HepG2 (cell line): ENCODE results near the gene CD151.

Source experiments
- FOSL1 ChIP-seq: sonication (generic); formaldehyde crosslinking; IDR thresholded peaks from 2 replicates; pipeline ENCODE4 v1.9.0; 2021; ENCODE audit warnings: missing genetic modification reagents, borderline replicate concordance
- HMGXB4 ChIP-seq, 2 experiments: sonication (generic) in 1 of 2; formaldehyde crosslinking in 1 of 2; IDR thresholded peaks; 2 replicates each; pipeline versions ENCODE4 v1.4.0 to v1.6.1; 2018 to 2020; ENCODE audit warnings: missing genetic modification reagents in 2 of 2, borderline replicate concordance in 1 of 2, low read depth in 1 of 2, mild to moderate bottlenecking in 1 of 2, missing biosample characterization in 1 of 2
- POLR2A ChIP-seq, 2 experiments: IDR thresholded peaks; 2 replicates each; pipeline ENCODE4 v1.6.1; 2011; ENCODE audit warnings: low read depth in 2 of 2, low read length in 2 of 2, mild to moderate bottlenecking in 1 of 2, moderate library complexity in 1 of 2; ENCODE audit not compliant: insufficient read depth in 1 of 2
- POLR2AphosphoS2 ChIP-seq: IDR thresholded peaks from 2 replicates; pipeline ENCODE4 v1.6.1; 2011; ENCODE audit warnings: low read depth, low read length, improper control_type of control experiment
- ZBTB38 ChIP-seq: sonication (generic); formaldehyde crosslinking; IDR thresholded peaks from 2 replicates; pipeline ENCODE4 v1.5.1; 2020; ENCODE audit warnings: mild to moderate bottlenecking, missing genetic modification reagents
- ZBTB7A ChIP-seq: sonication (generic); formaldehyde crosslinking; IDR thresholded peaks from 2 replicates; pipeline ENCODE4 v1.8.0; 2022; ENCODE audit warnings: mild to moderate bottlenecking, missing genetic modification reagents
- ZNF670 ChIP-seq: sonication (generic); formaldehyde crosslinking; IDR thresholded peaks from 2 replicates; pipeline ENCODE4 v1.8.0; 2022; ENCODE audit warnings: mild to moderate bottlenecking, missing genetic modification reagents, borderline replicate concordance
- ZNF777 ChIP-seq: sonication (generic); formaldehyde crosslinking; IDR thresholded peaks from 2 replicates; pipeline ENCODE4 v1.4.0; 2020; ENCODE audit warnings: missing genetic modification reagents
- TF ChIP-seq, protein P1 (sequence below): sonication (generic); formaldehyde crosslinking; IDR thresholded peaks from 2 replicates; pipeline ENCODE4 v1.5.0; 2020; ENCODE audit warnings: mild to moderate bottlenecking, missing genetic modification reagents, moderate library complexity
- TF ChIP-seq, protein P2 (sequence below): sonication (generic); formaldehyde crosslinking; IDR thresholded peaks from 2 replicates; pipeline ENCODE4 v1.4.0; 2020; ENCODE audit warnings: missing genetic modification reagents

GRCh38 chr11:848380-848931 is 15.7 kb downstream of the CD151 start:
- TF ChIP-seq POLR2AphosphoS2 (no peak), ZNF670 (no peak), ZBTB38 (CRISPR knock-in tag) (no peak; the same call in 1 of the 2 replicates), ZBTB7A (CRISPR knock-in tag) (no peak), HMGXB4 (CRISPR knock-in tag; IDR thresholded peaks at IDR 0.05; ENCODE audit: borderline replicate concordance in 1 of 2, low read depth in 1 of 2) (no peak), POLR2A (IDR thresholded peaks at IDR 0.05; ENCODE audit: insufficient read depth in 1 of 2, low read depth in 2 of 2, low read length in 2 of 2) (no peak), ZNF777 (no peak), FOSL1 (CRISPR knock-in tag) (no peak)
- TF ChIP-seq, protein P1, sequence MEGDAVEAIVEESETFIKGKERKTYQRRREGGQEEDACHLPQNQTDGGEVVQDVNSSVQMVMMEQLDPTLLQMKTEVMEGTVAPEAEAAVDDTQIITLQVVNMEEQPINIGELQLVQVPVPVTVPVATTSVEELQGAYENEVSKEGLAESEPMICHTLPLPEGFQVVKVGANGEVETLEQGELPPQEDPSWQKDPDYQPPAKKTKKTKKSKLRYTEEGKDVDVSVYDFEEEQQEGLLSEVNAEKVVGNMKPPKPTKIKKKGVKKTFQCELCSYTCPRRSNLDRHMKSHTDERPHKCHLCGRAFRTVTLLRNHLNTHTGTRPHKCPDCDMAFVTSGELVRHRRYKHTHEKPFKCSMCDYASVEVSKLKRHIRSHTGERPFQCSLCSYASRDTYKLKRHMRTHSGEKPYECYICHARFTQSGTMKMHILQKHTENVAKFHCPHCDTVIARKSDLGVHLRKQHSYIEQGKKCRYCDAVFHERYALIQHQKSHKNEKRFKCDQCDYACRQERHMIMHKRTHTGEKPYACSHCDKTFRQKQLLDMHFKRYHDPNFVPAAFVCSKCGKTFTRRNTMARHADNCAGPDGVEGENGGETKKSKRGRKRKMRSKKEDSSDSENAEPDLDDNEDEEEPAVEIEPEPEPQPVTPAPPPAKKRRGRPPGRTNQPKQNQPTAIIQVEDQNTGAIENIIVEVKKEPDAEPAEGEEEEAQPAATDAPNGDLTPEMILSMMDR = peak; percentile 87
- TF ChIP-seq, protein P2, sequence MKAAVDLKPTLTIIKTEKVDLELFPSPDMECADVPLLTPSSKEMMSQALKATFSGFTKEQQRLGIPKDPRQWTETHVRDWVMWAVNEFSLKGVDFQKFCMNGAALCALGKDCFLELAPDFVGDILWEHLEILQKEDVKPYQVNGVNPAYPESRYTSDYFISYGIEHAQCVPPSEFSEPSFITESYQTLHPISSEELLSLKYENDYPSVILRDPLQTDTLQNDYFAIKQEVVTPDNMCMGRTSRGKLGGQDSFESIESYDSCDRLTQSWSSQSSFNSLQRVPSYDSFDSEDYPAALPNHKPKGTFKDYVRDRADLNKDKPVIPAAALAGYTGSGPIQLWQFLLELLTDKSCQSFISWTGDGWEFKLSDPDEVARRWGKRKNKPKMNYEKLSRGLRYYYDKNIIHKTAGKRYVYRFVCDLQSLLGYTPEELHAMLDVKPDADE (CRISPR knock-in tag) = no peak
